Measurements from ENCODE around the gene ROCK2. TPM values are rescaled to one million over a fixed set of nuclear protein-coding genes. Genes with fewer than 3 reads are reported as not detected.

Gene ROCK2
- total RNA-seq, 1 donor from 2014 or later: 41.7 TPM

DNA sequence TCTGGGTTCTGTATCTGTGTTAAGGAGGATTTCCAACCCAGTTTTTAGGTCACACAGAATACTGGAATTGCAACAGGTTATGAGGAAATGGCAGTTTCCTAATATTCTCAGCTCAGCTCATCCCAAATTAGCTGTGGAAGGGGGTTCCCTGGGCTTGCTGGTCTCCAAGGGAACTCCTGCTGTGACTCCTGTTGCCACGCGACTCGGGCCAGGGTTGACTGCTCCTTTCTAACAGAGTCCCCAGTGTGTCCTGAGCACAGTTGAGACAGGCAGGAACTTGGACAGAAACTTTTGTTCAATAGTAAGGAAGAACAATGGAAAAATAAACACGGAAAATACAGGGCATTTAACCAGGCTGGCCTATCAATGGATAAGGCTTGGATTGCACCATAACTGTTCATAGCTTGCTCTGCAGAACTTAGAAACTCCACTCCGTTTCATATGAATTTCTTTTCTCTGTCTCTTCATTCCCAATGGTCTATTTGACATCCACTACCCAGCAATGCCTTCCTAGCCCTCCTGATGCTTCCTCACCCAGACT, 3.8 kb upstream of the ROCK2 start:
- peaks cover 9% of the 10 kb centered on the region for H3K4me1 Mint-ChIP-seq (ENCODE audit: unreplicated experiment)
- no peak for DNase-seq (ENCODE audit: extremely low spot score, unreplicated experiment)
- H3K27me3 Mint-ChIP-seq: no peaks in the 10 kb centered on the region
- TF ChIP-seq, protein P1, sequence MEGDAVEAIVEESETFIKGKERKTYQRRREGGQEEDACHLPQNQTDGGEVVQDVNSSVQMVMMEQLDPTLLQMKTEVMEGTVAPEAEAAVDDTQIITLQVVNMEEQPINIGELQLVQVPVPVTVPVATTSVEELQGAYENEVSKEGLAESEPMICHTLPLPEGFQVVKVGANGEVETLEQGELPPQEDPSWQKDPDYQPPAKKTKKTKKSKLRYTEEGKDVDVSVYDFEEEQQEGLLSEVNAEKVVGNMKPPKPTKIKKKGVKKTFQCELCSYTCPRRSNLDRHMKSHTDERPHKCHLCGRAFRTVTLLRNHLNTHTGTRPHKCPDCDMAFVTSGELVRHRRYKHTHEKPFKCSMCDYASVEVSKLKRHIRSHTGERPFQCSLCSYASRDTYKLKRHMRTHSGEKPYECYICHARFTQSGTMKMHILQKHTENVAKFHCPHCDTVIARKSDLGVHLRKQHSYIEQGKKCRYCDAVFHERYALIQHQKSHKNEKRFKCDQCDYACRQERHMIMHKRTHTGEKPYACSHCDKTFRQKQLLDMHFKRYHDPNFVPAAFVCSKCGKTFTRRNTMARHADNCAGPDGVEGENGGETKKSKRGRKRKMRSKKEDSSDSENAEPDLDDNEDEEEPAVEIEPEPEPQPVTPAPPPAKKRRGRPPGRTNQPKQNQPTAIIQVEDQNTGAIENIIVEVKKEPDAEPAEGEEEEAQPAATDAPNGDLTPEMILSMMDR (conservative IDR thresholded peaks at IDR 0.05): no peak
- H3K9me3 Mint-ChIP-seq: no peaks in the 10 kb centered on the region
- H3K4me3 Mint-ChIP-seq: no peak overlapping the region
- H3K36me3 Mint-ChIP-seq: no peaks in the 10 kb centered on the region
- no peak overlapping the region for H3K27ac Mint-ChIP-seq

DNA sequence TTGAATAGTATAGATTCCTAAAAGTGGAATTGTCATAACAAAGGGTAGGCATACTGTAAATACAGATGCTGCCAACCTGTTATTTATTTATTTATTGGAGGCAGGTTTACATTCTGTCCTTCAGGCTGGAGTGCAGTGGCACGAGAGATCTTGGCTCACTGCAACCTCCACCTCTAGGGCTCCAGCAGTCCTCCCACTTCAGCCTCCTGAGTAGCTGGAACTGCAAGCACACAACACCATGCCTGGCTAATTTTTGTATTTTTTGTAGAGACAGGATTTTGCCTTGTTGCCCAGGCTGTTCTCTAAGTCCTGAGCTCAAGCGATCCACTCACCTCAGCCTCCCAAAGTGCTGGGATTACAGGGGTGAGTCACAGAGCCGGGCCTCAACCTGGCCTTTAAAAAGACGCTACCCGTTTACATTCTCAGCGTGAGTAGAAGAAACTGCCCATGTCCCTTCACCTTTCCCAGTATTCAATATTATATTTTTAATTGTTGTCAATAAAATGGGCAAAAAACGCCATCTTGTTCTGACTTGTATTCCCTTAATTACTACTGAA, 3.0 kb upstream of the ROCK2 start:
- H3K27ac Mint-ChIP-seq: no peak overlapping the region
- no peak overlapping the region for H3K4me3 Mint-ChIP-seq
- H3K9me3 Mint-ChIP-seq: no peaks in the 10 kb centered on the region
- peaks cover 11% of the 10 kb centered on the region for H3K4me1 Mint-ChIP-seq (ENCODE audit: unreplicated experiment)
- TF ChIP-seq, protein P1 (conservative IDR thresholded peaks at IDR 0.05): no peak
- H3K27me3 Mint-ChIP-seq: no peaks in the 10 kb centered on the region
- H3K36me3 Mint-ChIP-seq: no peaks in the 10 kb centered on the region
- DNase-seq (ENCODE audit: extremely low spot score, unreplicated experiment): no peak

DNA sequence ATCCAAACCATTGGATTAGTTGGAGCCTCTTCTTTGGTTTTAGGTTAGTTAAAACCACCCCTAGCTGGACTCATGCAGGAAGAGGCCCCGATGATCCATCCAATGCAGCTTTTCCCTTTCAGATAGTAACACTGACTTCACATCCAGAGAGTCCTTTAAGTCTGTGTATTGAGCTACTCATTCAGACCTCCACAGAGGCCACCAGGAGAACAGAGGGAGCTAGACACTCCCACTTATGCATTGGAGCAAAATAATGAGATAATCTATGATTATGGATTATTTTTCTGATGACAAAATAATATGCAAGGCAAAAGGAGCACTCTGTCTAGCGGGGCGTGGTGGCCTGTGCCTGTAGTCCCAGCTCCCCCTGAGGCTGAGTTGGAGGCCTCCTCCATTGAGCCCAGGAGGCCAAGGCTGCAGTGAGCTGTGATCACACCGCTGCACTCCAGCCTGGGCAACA, 1.6 kb upstream of the ROCK2 start:
- TF ChIP-seq, protein P1 (conservative IDR thresholded peaks at IDR 0.05): no peak
- Mint-ChIP-seq H3K4me3 (peak overlapping the region; percentile 58), H3K36me3 (no peaks in the 10 kb centered on the region), H3K9me3 (no peaks in the 10 kb centered on the region), H3K4me1 (ENCODE audit: unreplicated experiment) (peaks cover 19% of the 10 kb centered on the region), H3K27ac (peak overlapping the region; percentile 98), H3K27me3 (no peaks in the 10 kb centered on the region)
- DNase-seq (ENCODE audit: extremely low spot score, unreplicated experiment): no peak

DNA sequence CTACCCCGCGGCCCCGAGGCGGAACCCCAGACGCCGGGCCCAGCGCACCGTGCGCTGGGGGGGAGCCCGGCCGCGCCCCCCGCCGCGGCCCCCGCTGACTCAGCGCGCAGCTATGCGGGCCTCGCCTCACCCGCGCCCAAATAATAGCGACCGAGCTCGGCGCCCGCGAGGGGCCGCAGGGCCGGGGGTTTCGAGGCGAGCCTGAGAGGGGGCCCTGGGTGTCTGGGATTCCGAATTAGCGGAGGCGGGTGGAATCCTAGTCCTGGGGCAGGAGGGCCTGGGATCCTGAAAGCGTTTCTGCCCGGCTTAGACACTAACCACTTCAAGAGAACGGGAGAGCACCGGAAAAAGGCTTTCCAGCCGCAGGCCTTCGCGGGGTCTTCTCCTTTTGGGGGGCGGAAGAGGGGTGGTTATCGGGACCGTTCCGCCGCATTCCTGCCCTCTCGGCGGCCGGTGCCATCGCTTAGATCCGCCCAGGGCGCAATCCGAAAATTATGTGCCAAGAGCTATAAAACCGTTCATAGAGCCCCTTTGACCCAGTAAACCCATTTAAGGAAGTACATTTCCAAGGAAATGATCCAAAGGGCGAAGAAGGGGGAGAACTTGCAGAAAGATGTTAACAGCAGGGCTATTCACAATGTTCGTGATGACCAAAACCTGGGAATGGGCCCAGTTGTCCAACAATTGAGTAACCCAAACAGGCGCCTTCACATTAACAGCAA, 681 bp upstream of the ROCK2 start:
- DNase-seq (ENCODE audit: extremely low spot score, unreplicated experiment): peak; percentile 78
- no peaks in the 10 kb centered on the region for H3K27me3 Mint-ChIP-seq
- TF ChIP-seq, protein P1 (conservative IDR thresholded peaks at IDR 0.05): no peak
- H3K9me3 Mint-ChIP-seq: no peaks in the 10 kb centered on the region
- H3K4me1 Mint-ChIP-seq (ENCODE audit: unreplicated experiment): peaks cover 27% of the 10 kb centered on the region
- no peaks in the 10 kb centered on the region for H3K36me3 Mint-ChIP-seq
- H3K27ac Mint-ChIP-seq: peak overlapping the region; percentile 98
- peak overlapping the region; percentile 94 for H3K4me3 Mint-ChIP-seq

DNA sequence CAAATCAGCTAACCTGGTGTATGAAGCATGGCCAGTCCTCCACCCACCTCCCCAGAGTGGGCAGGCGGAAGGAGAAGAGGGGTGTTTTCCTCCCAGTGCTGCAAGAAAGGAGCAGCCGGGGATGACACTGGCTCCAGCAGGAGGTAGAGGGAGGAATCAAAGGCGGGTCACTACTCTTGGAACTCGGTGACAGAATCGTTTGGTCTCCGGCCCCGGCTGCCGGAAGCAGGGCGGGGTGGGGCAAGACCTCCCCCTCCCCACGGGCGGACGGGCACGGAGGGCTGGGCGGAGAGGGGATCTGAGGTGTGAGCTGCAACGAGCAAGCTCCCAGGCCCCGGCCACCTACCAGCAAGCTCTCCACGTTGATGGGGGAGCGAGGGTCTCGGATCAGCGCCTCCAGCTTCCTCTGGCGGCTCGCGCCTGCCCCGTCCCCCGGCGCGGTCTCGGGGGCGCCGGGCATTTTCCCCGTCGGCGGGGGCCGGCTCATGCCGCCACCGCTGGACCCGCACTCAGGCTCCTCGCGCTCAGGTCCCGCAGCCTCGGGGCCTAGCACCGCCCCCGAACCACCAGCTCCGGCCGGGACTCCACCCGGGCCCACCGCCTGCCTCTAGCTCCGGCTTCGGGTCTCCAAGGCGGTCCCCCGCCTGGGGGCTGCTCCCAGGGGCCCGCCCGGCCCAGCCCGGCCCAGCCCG, 640 bp downstream of the ROCK2 start:
- H3K27me3 Mint-ChIP-seq: no peaks in the 10 kb centered on the region
- no peaks in the 10 kb centered on the region for H3K36me3 Mint-ChIP-seq
- TF ChIP-seq, protein P1 (conservative IDR thresholded peaks at IDR 0.05): no peak
- peaks cover 36% of the 10 kb centered on the region for H3K4me1 Mint-ChIP-seq (ENCODE audit: unreplicated experiment)
- peak overlapping the region; percentile 97 for H3K27ac Mint-ChIP-seq
- peak; percentile 75 for DNase-seq (ENCODE audit: extremely low spot score, unreplicated experiment)
- H3K4me3 Mint-ChIP-seq: peak overlapping the region; percentile 99
- no peaks in the 10 kb centered on the region for H3K9me3 Mint-ChIP-seq

All from type B pancreatic cell (in vitro differentiated cells).